RWPE2 (cell line): Measurements from ENCODE around the gene WTAP.
"Not testable (repeated sequence)": the region's sequence is repeated elsewhere in the genome, so short reads cannot be mapped to it uniquely, and the experiment has no call there.

ENCODE experiments used
- ATAC-seq: fragments of 200-7000 bp; cut with Tn5 transposase; 3 replicates; pipeline ENCODE4 v1.9.1; 2021; ENCODE audit warnings: low read depth
- DNase-seq: peaks from one replicate; pipeline ENCODE4 v3.0.0-alpha.2; 2020; ENCODE audit warnings: low spot score
- H3K27ac ChIP-seq: fragments of 450-650 bp; 2 replicates; pipeline ENCODE4 v1.5.1; 2017; ENCODE audit warnings: mild to moderate bottlenecking; ENCODE audit not compliant: poor library complexity, severe bottlenecking
- H3K27me3 ChIP-seq: fragments of 250-450 bp; sonication (Bioruptor Pico); 2 replicates; pipeline ENCODE4 v1.5.1; 2021; ENCODE audit warnings: mild to moderate bottlenecking, moderate library complexity; ENCODE audit not compliant: insufficient read depth, poor library complexity, severe bottlenecking
- H3K36me3 ChIP-seq: fragments of 250-450 bp; sonication (Bioruptor Pico); 2 replicates; pipeline ENCODE4 v1.5.1; 2020; ENCODE audit warnings: low read depth, mild to moderate bottlenecking, moderate library complexity
- H3K4me1 ChIP-seq: fragments of 250-450 bp; sonication (Bioruptor Pico); 2 replicates; pipeline ENCODE4 v1.5.1; 2021; ENCODE audit warnings: mild to moderate bottlenecking, moderate library complexity; ENCODE audit not compliant: insufficient read depth, poor library complexity, severe bottlenecking
- H3K4me3 ChIP-seq: fragments of 250-450 bp; sonication (Bioruptor Pico); 2 replicates; pipeline ENCODE4 v1.5.1; 2021; ENCODE audit warnings: mild to moderate bottlenecking, moderate library complexity; ENCODE audit not compliant: severe bottlenecking
- H3K9me3 ChIP-seq: fragments of 250-450 bp; sonication (Bioruptor Pico); 2 replicates; pipeline ENCODE4 v1.5.1; 2021; ENCODE audit warnings: mild to moderate bottlenecking, moderate library complexity; ENCODE audit not compliant: severe bottlenecking
- CTCF ChIP-seq: fragments of 450-650 bp; IDR thresholded peaks from one replicate; pipeline ENCODE4 v1.5.1; 2017; ENCODE audit warnings: mild to moderate bottlenecking, moderate library complexity; ENCODE audit not compliant: poor library complexity, severe bottlenecking

The WTAP gene

DNA sequence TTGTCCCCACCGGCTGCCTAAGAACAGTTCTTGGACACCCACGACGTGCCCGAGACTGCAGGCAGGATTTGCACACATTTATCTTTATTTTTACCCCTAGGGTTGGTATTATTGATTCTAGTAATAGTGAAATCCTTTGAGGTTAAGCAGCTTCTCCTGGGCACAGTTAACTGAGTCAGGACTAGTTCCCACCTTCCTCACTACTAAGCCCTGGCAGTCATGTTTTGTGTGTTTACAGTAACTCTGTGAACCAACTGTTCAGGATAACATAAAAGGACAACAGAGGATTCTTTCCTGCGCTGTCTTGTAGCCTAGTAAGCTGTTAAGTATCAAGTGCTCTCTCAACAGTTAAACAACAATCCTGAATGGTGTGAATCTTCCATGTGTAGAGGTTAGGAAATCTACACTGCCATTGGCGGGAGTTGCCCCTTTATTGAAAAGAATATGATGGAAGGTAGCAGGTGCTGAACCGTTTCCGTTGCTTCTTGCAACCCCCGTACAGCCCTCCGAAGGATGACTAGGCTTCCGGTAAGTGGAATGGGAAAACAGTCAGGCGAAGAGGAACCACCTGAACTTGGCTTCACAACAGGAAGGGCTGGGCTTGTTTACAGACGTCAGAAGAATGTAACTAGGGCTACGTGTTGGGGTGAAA lies 33.3 kb upstream of the WTAP start:
- peak; percentile 64 for ATAC-seq
- Histone ChIP-seq H3K4me3 (peak overlapping the region; percentile 77), H3K36me3 (peaks cover 9% of the 10 kb centered on the region), H3K27ac (peak overlapping the region; percentile 67), H3K4me1 (peaks cover 11% of the 10 kb centered on the region), H3K9me3 (no peaks in the 10 kb centered on the region), H3K27me3 (no peaks in the 10 kb centered on the region)
- peak; percentile 73 for DNase-seq
- no peak for TF ChIP-seq CTCF

- Histone ChIP-seq H3K27ac (no peak overlapping the region), H3K27me3 (no peaks in the 10 kb centered on the region), H3K9me3 (no peaks in the 10 kb centered on the region), H3K4me3 (no peak overlapping the region), H3K36me3 (peaks cover under 1% of the 10 kb centered on the region; the same call in 1 of the 2 replicates), H3K4me1 (peaks cover 12% of the 10 kb centered on the region)
- DNase-seq (no peak), ATAC-seq (no peak)
- TF ChIP-seq CTCF = no peak
Measured at GRCh38 chr6:159695984-159696383, 31.3 kb upstream of the WTAP start.

- H3K27ac ChIP-seq = peak overlapping the region; percentile 44
- H3K4me1 ChIP-seq = peaks cover 15% of the 10 kb centered on the region
- ATAC-seq (peak; percentile 51), DNase-seq (no peak)
- H3K9me3 ChIP-seq = no peaks in the 10 kb centered on the region
- H3K4me3 ChIP-seq = no peak overlapping the region
- no peaks in the 10 kb centered on the region for H3K36me3 ChIP-seq
- H3K27me3 ChIP-seq = no peaks in the 10 kb centered on the region
- no peak for TF ChIP-seq CTCF
Measured at GRCh38 chr6:159700970-159701369, 26.3 kb upstream of the WTAP start.

DNA sequence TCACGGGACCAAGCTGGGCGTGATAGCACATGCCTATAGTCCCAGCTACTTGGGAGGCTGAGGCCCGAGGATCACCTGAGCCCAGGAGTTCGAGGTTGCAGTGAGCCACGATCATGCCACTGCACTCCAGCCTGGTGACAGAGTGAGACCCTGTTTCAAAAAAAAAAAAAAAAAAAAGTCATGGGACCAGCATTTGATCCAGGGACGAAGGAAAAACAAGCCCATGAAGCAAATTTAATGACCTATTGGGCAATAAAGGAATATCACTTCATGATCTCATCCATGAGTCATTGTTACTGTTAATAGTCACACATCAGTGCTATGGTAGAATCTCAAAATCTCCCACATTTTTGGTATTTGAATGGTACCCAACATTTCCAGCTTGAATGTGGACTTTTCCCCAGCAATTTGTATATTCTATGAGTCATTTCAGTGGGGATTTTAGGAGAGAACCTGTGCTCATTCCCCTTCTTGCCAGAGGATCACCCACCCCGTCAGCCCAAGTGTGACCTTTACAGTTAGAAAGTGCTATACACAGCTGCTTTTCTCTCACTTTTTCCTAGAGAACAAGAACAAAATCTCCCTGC lies 25.8 kb upstream of the WTAP start:
- TF ChIP-seq CTCF = no peak
- Histone ChIP-seq H3K4me1 (peaks cover 15% of the 10 kb centered on the region), H3K36me3 (no peaks in the 10 kb centered on the region), H3K9me3 (no peaks in the 10 kb centered on the region), H3K4me3 (no peak overlapping the region), H3K27me3 (no peaks in the 10 kb centered on the region), H3K27ac (peak overlapping the region; percentile 44)
- DNase-seq (no peak), ATAC-seq (peak; percentile 80)

DNA sequence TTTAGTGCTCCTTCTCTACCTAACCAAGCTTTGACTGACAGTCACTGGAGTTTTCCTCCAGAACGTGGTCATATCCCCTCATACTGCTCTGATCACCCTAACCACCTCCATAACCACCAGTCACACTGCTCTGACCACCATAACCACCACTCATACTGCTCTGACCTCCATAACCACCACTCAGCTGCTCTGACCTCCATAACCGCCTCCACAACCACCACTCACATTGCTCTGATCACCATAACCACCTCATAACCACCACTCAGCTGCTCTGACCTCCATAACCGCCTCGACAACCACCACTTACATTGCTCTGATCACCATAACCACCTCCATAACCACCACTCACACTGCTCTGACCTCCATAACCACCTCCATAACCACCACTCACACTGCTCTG lies 16.7 kb upstream of the WTAP start:
- H3K27ac ChIP-seq, ATAC-seq, H3K4me3 ChIP-seq, H3K27me3 ChIP-seq, H3K9me3 ChIP-seq, H3K4me1 ChIP-seq, DNase-seq, H3K36me3 ChIP-seq: not testable (repeated sequence)

DNA sequence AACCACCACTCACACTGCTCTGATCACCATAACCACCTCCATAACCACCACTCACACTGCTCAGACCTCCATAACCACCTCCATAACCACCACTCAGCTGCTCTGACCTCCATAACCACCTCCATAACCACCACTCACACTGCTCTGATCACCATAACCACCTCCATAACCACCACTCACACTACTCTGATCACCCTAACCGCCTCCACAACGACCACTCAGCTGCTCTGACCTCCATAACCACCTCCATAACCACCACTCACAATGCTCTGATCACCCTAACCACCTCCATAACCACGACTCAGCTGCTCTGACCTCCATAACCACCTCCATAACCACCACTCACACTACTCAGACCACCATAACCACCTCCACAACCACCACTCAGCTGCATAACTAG lies 14.9 kb upstream of the WTAP start:
- not testable (repeated sequence) for H3K9me3 ChIP-seq, H3K4me3 ChIP-seq, H3K27ac ChIP-seq, ATAC-seq, DNase-seq, H3K4me1 ChIP-seq, H3K27me3 ChIP-seq, H3K36me3 ChIP-seq
